ENCODE results near the gene PALD1.

Gene PALD1

GRCh38 chr10:70546584-70546983 lies 68.0 kb downstream of the PALD1 start:
- TF ChIP-seq NFIC (IDR thresholded peaks at IDR 0.05) (0 out of 2 replicates have a peak, but pooled peaks have one; percentile 41), CEBPB (IDR thresholded peaks at IDR 0.05) (no peak)

- TF ChIP-seq CREB1 (IDR thresholded peaks at IDR 0.05; ENCODE audit: low read depth) (no peak), MAX (IDR thresholded peaks at IDR 0.05) (no peak), EGR1 (IDR thresholded peaks at IDR 0.05) (no peak), YY1 (IDR thresholded peaks at IDR 0.05; ENCODE audit: low read depth) (no peak), REST (IDR thresholded peaks at IDR 0.05; ENCODE audit: low read depth) (no peak), TCF12 (IDR thresholded peaks at IDR 0.05; ENCODE audit: low read depth) (no peak), EP300 (IDR thresholded peaks at IDR 0.05; ENCODE audit: borderline replicate concordance) (no peak), TEAD4 (IDR thresholded peaks at IDR 0.05) (no peak), FOXM1 (IDR thresholded peaks at IDR 0.05; ENCODE audit: borderline replicate concordance, low read depth) (no peak), NFIC (IDR thresholded peaks at IDR 0.05) (no peak), CEBPB (IDR thresholded peaks at IDR 0.05) (no peak), RAD21 (IDR thresholded peaks at IDR 0.05; ENCODE audit: low read depth) (no peak), TAF1 (IDR thresholded peaks at IDR 0.05; ENCODE audit: low read depth) (no peak), ZBTB7A (IDR thresholded peaks at IDR 0.05; ENCODE audit: low read depth) (no peak), USF1 (IDR thresholded peaks at IDR 0.05) (no peak)
Measured at GRCh38 chr10:70549351-70549961, 70.9 kb downstream of the PALD1 start.

GRCh38 chr10:70549962-70550458 lies 71.4 kb downstream of the PALD1 start:
- TF ChIP-seq RAD21 (IDR thresholded peaks at IDR 0.05; ENCODE audit: low read depth) (peak; percentile 88), EGR1 (IDR thresholded peaks at IDR 0.05) (no peak)

GRCh38 chr10:70550459-70550858 lies 71.9 kb downstream of the PALD1 start:
- no peak for TF ChIP-seq CREB1 (IDR thresholded peaks at IDR 0.05; ENCODE audit: low read depth)
- TF ChIP-seq REST (IDR thresholded peaks at IDR 0.05; ENCODE audit: low read depth), result no peak
- no peak for TF ChIP-seq TCF12 (IDR thresholded peaks at IDR 0.05; ENCODE audit: low read depth)
- TF ChIP-seq FOXM1 (IDR thresholded peaks at IDR 0.05; ENCODE audit: borderline replicate concordance, low read depth), result no peak
- no peak for TF ChIP-seq EGR1 (IDR thresholded peaks at IDR 0.05)
- TF ChIP-seq YY1 (IDR thresholded peaks at IDR 0.05; ENCODE audit: low read depth), result no peak
- TF ChIP-seq TEAD4 (IDR thresholded peaks at IDR 0.05), result no peak
- no peak for TF ChIP-seq CEBPB (IDR thresholded peaks at IDR 0.05)
- TF ChIP-seq NFIC (IDR thresholded peaks at IDR 0.05), result no peak
- no peak for TF ChIP-seq ZBTB7A (IDR thresholded peaks at IDR 0.05; ENCODE audit: low read depth)
- no peak for TF ChIP-seq EP300 (IDR thresholded peaks at IDR 0.05; ENCODE audit: borderline replicate concordance)
- TF ChIP-seq USF1 (IDR thresholded peaks at IDR 0.05), result no peak
- no peak for TF ChIP-seq MAX (IDR thresholded peaks at IDR 0.05)

- TF ChIP-seq YY1 (IDR thresholded peaks at IDR 0.05; ENCODE audit: low read depth) (no peak), USF1 (IDR thresholded peaks at IDR 0.05) (no peak), ZBTB7A (IDR thresholded peaks at IDR 0.05; ENCODE audit: low read depth) (no peak), CEBPB (IDR thresholded peaks at IDR 0.05) (no peak), CREB1 (IDR thresholded peaks at IDR 0.05; ENCODE audit: low read depth) (no peak), TCF12 (IDR thresholded peaks at IDR 0.05; ENCODE audit: low read depth) (no peak), NFIC (IDR thresholded peaks at IDR 0.05) (no peak)
Measured at GRCh38 chr10:70551466-70551865, 72.9 kb downstream of the PALD1 start.

GRCh38 chr10:70551971-70552422 lies 73.4 kb downstream of the PALD1 start:
- TF ChIP-seq FOXM1 (IDR thresholded peaks at IDR 0.05; ENCODE audit: borderline replicate concordance, low read depth), result no peak
- no peak for TF ChIP-seq RAD21 (IDR thresholded peaks at IDR 0.05; ENCODE audit: low read depth)

Data from Ishikawa (cell line).